Thymus (tissue), 2 donors: ENCODE measurements around the gene SPC25. TPM values are rescaled to one million over a fixed set of nuclear protein-coding genes. Genes with fewer than 3 reads are reported as not detected.

ENCODE experiments used
- polyA plus RNA-seq: library from polyadenylated mRNA; stranded (reverse); fragments of 200-250 nt; gene quantifications from one replicate; pipeline ENCODE4 v1.2.3, GENCODE V29; 2013
- total RNA-seq: library from RNA; stranded (reverse); fragments of 120-200 nt; gene quantifications from one replicate; pipeline ENCODE4 v1.2.4, GENCODE V29; 2013
- donor health status: healthy.

Gene SPC25
- total and polyA plus RNA-seq, 2 donors, result 1.8 to 16.0 TPM

Other genes starting within 250 kb of the SPC25 start
- gene NOSTRIN, start 87.8 kb downstream of the SPC25 start, total RNA-seq, result 2.8 TPM
- 8.1 TPM for gene NOSTRIN, start 87.8 kb downstream of the SPC25 start, polyA plus RNA-seq
- gene G6PC2, start 10.9 kb upstream of the SPC25 start, total RNA-seq, result not detected
- gene G6PC2, start 10.9 kb upstream of the SPC25 start, polyA plus RNA-seq, result 0.05 TPM
- 0.05 TPM for gene ABCB11, start 140.9 kb upstream of the SPC25 start, total RNA-seq
- gene ABCB11, start 140.9 kb upstream of the SPC25 start, polyA plus RNA-seq, result 0.09 TPM
- 0.85 TPM for gene DHRS9, start 179.1 kb upstream of the SPC25 start, total RNA-seq
- 3.1 TPM for gene DHRS9, start 179.1 kb upstream of the SPC25 start, polyA plus RNA-seq